ENCODE measurements around the gene TXNDC11.

Gene TXNDC11

DNA sequence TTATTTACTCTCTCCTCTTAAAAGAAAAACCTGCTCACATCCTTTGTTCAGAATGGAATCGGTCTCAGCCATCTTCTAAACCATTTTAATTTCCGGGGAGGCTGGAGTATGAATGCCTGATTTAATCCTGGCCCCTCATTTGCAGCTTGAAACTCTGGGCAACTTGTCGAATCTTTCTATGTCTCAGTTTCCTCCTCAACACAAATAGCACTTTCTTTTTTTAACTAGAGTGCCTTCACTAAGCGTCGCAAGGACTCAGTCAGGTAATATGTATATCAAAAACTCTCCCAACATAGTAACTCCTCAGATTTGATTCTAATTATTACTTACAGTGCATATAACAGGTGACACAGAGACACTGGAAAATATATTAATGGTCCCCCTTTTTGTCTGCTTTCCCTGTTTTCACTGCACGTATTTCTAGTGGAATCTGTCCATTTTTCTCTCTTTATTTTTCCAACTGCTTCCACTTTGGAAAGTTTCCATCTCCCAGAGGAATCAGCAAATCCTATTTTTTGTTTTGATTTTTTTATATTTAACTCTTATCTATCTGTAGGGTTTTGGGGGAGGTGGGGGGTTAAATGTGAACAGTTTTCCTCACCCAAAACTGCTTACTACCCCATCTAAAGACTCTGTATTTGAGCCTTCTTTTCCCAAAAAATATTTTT lies 55.8 kb downstream of the TXNDC11 start:
- no peak for DNase-seq

DNA sequence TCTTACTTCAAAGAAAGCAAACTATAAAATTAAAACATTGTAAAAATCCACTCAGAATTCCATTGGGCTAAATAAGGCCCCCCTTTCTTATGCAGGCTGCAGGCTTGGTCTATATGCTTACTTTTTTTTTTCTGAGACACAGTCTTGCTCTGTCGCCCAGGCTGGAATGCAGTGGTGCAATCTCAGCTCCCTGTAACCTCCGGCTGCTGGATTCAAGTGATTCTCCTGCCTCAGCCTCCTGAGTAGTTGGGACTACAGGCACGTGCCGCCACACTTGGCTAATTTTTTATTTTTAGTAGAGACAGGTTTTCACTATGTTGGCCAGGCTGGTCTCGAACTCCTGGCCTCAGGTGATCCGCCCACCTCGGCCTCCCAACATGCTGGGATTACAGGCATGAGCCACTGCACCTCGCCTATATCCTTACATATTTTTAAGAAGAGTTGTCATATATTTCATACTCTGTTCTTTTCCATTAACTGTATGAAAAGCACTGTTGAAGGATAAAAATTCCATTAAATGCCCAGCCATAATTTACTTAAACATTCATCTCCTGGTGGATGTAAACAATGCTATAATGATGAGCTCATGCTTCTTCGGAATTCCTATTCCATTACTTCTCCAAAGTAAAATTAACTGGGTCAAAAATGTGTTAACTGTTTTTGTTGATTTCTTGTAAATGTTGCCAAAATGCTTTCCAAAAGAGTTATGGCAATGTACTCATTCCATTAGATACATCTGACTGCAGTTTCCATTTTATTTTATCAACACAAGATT lies 56.6 kb downstream of the TXNDC11 start:
- no peak for DNase-seq

DNA sequence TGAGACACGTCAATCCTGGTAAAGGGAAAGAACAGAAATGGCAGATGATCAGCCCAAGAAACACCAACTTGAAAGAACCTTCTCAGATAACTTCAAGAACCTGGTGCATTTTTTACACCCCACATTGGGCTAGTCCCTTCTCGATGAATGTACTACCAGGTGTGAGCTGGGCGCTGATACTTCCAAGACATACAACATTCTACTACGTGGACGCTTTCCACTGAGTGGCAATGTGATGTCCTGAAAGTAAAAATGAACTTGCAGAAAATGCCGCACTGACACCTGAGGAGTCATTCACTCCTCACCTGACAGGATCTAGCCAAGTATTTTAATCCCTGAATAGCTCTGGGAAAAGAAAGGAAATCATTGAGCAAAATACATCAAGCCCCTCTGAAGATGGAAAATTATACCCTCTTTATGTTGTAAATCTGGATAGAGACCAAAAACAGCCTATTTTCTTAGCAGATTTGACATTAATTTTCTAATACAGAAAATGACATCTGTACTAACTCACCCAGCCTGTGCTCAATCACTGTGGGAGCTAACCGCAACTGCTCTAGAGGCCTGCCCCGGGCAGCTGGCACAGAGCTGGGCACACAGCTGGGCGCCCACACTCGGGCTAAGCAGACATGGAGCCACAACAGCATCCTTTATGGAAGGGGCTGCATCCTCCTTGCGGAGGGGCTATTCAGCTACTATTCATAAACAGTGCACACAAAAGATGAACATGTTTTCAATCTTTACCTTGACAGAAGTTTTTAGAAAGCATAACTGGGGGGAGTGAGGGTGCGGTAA lies 58.2 kb downstream of the TXNDC11 start:
- DNase-seq = no peak

DNA sequence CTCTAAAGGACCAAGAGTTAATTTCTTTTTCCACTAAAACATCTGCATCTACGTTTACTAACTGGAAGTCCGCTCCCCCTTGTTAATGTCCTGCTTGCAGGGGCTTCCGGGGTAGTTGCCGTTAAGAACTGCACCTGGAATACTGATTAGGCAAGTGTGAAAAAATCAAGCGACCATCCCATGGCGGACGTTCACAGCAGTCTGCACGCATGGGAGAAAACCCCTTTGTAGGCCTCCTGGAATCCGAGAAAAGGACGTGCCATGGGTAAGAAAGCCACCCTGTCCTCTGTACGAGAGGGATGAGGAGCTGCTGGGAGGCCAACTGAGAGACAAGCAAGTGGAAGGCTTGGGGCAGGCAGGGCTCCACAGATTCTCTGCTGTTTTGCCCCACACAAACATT lies 59.5 kb downstream of the TXNDC11 start:
- no peak for DNase-seq

DNA sequence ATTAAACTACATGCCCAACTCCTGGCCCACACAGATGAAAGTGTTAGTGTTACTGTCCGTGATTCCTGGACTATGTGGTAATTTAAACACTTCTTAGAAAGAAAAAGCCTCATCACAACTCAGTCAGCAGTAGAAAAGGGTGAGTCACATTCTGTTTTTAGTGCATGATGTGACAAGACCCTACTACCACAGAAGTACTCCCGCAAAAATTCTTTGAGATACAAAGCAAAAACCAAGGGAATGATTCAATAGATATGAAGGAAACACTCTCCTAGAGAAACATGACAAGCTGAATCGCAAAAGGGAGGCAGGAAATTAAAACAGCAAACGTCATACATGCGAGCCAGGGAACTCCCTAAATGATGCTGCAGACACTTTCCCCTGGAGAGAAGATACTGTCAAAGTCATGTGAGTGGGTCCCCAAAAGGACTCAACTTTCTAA lies 60.0 kb downstream of the TXNDC11 start:
- DNase-seq = no peak

DNA sequence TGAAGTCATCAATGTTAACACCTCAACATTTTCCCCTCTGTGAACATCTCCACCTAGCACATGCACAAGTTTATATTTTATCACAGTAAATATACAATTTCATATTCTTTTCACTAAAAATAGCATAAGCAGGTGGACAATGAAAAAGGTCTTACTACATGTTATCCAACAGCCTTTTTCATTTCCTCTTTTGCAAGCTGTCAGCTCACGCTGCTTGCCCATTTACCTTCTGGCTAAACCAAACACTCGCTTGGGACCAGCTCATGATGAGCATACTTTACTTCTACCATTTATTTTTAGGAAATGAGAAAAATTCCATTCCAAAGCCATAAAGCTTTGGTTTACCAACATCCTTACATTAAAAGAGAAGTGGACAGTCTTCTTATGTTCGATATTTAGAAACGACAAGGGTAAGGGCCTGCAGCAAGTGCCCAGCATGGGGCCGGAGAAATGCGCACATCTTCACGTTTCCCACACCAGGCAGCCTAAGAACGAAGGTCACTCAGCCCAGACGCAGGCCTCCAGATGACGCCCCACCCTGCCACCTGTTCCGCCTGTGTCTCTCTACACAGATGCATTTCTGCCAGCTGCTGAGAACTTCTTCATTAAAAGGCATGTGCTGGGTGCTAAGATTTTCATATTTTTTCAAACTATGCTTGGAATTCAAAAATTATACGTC lies 60.5 kb downstream of the TXNDC11 start:
- no peak for DNase-seq

DNA sequence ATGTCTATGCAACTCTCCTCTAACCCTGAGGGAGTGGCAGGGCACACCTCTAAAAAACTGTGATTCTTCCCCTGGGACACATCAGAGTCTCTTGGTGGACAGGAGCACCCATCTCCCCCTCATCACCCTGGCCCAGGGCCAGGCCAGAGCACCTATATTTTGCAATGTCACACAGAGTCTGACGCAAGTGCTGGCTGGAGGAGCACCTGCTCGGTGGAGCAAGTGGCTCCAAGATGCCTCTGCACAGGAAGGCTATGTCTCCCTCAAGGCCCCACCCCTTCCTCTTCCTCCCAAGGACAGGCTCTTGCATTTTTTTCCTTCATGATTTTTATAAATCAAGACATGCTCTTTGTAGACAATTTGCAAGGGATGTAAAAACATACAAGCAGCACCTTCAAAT lies 61.1 kb downstream of the TXNDC11 start:
- DNase-seq = no peak

DNA sequence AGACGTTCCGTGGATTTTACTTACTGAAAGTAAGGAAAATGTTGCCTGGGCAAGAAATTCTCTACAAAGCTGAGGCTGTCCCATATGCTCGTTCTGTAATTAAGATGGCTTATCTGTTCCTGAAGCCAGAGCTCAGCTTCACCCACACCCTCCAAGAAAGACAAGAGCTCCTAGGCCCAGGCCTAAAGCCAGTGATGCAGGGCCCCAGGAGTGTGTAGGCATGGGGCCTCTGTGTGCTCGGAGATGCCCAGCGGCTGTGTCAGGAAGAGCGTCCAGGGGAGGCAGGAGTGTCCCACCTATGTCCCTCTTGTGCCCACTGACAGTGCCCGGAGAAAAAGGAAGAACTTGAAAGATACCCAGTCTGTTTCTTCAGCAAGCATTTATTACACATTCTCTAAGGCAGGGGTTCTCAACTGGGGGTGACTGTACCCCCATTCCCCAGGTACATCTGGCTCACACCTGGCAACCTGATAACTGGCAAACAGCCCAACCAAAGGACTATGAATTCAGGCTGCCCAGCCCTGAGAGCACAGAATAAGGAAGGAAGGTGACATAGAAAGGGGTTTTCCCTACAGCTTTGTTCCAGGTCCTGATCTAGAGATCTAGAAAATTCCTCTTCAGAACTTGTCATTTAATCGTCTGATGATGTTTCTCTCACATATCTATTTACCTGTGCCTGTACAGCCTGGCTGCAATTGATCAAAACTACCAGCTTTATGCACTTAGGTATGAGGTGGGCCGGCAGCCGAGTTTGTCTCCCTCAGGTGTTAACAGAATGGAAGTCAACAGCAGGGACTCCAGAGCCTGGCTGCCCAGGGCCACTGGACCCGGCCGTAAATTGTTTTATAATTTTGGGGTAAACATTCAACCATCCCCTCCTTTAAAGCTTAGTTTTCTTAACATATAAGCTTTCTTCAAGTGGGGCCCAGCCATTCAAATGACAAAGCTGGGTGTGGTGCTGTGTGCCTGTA lies 62.4 kb downstream of the TXNDC11 start:
- DNase-seq = no peak

DNA sequence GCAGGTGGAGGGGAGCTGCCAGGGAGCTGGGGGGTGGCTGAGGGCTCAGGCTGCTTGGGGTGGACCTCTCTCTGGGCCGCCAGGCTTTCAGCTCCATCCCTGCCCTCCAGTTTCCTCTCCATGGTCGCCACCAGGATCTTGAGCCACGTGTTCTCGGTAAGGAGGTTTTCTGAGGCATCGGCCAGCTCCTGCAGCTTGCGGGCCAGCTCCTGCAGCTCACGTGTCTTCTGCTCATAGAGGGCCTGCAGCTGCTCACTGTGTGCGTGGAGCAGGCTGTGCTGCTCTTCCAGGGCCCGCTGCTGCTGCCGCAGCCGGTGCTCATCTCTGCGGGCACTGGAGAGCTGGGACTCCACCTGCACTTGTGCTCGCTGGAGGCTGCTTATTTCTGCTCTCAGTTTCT lies 63.4 kb downstream of the TXNDC11 start:
- no peak for DNase-seq

DNA sequence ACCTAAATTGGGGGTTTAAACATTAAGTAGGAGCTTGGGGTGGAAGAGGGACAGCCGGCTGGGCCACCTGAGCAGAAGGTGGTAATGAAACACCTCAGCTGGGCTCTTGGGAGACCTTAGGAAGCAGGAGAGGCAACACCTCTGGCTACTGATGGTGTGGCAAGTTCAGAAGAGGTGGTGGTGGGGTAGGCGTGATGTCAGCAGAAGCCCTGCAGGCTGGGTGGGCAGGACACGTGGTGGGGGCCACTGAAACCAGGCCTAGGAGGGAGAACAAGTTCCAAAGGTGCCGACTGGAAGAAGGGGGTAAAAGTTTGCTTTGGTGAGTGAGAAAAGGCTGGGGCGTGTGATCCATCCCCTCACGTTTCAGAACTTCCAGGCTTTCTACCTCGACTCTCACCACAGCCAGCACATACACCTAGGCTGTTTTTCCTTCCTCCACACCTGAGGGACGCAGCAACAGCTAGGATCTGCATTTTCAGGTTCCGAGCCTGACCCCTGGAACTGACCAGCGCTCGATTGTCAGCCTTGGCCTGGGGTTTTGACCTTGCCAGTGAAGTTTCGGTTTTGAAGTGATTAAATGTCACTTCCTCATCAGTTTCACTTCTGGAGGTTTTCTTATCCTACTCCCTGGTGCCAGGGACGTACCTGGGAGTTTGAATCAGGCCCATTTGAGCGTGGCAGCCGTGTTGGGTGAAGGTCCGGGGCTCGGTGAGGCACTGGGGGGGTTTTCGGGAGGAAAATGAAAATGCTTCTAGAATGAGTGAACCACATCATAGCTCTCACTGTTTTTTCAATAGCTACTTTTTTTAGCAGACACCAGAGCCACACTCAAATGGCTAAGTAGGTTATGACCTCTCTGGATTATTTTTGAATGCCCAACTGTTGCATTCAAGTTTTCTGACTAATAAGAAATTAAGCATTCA lies 64.4 kb downstream of the TXNDC11 start:
- no peak for DNase-seq

DNA sequence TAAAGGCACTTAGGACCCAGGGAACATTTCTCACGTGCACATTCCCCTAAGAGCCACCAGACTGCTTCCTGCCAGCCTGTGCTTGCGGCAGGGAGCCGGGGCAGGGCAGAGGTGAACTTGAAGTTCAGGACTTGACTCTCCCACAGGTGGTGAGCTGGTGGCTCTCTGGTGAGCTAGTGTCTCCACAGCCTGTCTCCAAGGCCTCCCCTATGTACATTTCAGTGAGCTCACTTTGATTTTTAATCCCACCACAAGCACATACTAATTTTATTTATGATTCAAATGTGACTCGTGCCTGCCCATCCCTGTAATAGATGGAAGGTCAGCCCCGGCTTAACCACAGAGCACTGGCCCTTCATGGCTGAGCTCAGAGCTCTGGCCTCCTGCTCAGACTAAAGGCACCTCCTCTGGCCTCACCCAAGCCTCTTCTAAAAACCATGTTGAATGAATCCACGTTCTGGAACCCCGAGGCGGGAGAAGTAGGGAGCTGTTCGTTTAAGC lies 65.2 kb downstream of the TXNDC11 start:
- no peak for DNase-seq

DNA sequence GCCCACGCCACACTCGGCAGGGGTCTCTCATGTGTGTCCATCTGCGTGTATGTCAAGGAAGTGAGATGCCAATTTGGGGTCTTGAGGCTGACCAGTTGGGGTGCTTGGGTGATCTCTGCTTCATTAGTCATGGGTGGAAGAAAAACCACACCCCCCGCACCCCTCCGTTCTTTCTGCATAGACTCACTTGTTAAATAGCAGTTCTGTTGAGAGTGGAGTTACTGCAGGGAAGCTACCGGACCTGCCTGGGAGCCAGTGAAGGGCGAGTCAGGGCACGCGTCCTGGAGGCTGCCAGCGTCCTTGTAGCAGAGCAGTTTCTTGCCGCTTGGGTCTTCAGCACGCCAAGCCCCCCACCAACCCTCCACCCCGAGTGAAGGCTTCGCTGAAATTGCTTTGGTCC lies 65.9 kb downstream of the TXNDC11 start:
- DNase-seq = no peak

DNA sequence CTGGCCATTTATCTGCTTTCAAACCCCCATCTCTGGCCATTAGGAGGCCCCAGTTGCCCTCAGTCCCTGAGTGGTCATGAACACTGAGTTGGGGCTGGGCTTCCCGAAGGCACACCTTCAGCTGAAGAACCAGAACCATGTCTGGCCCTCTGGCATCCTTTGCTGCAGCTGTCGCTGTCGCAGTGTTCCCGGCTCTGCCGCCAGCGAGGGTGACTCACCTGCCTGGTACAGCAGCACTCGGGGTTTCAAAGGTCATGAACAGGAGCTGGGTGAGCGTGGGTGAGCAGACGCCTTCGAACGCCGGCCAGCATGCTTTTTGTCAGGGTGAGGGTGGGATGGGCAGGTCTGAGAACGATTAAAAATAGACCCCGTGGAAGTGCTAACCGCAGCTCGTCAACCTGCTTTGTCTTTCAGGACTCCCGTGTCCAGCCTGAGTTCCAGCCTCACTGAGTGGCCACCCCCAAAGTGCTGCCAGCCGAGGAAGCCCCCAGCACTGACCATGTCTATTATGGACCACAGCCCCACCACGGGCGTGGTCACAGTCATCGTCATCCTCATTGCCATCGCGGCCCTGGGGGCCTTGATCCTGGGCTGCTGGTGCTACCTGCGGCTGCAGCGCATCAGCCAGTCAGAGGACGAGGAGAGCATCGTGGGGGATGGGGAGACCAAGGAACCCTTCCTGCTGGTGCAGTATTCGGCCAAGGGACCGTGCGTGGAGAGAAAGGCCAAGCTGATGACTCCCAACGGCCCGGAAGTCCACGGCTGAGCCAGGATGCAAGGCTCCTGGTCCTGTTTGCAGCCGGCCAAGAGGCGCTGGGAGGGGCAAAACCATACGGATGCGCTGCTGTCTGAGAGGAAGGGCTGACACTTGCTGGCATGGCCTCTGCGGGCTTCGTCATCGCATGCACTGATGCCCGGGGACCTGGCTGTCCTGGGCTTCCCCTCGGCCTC lies 66.8 kb downstream of the TXNDC11 start:
- no peak for DNase-seq

DNA sequence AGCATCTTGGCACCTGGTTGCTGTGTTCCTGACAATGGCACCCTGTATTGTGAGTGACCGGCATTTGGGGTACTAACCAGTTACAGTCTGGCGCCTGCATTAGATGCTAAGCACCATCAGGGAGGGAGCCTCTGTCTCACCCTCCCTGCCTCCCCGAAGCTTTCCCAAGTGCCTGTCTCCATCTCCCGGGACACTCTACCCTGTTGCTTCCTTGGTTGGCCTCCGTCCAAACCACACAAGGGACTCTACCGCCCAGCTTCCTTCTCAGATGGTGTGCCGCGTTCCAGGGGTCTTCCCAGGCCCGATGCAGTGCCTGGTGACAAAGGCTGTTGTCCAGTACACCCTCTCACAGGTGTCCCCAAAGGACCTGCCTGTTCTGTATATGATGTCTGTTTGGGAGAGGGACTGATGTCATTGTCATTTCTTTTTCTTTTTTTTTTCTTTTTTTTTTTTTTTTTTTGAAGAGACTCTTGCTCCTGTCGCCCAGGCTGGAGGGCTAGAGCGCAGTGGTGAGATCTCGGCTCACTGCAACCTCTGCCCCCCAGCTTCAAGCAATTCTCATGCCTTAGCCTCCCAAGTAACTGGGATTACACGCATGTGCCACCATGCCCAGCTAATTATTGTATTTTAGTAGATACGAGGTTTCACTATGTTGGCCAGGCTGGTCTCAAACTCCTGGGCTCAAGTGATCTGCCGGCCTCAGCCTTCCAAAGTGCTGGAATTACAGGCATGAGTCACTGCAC lies 67.7 kb downstream of the TXNDC11 start:
- no peak for DNase-seq

DNA sequence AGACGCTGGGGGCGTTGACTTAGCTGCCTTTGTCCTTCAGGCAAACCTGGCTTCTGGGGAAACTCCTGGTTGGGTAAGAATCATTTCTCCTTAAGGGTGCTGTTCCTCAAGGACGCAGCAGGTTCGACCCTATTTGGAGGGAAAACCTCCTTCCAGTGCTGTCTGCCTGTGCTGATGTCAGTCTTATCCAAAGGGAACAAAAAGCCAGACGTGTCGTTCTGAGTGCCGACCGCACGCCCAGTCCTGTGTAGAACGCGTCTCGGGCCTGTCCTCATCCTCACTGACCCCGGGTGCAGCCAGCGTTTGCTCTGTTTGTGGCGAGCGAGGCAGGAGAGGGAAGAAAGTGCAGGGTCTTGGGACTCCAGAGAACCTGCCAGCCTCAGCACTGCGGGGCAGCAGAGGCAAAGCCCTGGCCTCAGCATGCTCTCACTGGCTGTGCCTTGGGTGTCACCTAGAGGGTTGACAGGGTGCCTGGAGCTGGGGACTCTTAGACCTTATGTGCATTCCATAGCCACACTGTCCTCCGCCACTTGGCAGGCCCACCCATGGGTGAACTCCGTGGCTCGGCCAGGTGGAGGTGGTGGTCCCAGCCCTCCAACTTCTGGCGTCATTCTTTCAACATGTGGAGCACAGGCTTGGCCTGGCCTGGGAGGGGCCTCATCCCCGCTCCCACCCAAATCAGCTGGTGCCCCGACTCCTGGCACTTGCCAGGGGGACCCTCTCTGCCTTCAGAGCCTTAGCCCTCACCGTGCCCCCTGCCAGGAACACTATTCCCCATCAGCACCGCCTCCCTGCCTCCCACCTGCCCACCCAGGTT lies 68.4 kb downstream of the TXNDC11 start:
- no peak for DNase-seq

DNA sequence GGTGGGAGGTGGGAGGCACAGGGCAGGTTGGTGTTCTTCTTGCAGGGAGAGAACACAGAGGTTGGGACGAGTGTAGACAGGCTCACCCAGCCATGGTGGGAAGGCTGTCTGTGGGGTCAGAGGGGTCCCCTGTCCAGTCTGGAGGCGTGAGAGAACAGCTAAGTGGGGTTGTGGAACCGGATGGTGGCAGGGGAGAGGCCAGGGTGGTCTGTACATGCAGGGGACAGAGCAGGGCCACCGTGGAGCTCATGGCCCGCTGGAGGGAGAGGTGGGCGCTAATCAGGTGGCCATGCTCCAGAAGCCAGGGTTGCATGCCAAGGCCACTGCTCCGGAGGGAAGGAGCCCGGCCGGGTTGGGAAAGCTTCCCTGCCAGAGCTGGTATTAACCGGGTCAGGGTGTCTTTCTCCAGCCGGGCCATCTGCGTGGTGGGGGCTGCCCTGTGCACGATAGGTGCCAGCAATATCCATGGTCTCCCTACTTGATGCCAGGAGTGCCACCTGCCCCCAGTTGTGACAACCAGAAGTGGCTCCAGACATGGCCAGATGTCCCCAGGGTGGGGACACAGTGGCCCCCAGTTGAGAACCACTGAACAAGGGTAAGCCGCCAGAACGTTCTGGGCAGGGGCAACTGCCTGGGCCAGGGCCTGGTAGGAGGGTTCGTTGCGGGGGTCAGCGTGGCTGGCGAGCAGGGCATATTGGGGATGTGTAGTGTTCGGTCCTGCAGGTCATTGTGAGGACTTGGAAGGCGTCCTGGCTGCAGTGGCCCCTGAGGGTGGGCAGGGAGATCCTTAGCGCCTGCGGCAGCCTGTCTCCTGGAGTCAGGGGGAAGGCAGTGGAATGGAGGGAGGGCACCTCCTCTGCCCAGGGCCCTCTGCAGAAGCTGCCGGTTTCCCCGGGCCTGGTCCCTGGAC lies 69.3 kb downstream of the TXNDC11 start:
- no peak for DNase-seq

All from NCI-H526 treated with DMSO at 0.1 percent for 48 hours (cell line).